Brain microvascular endothelial cell (primary cell): ENCODE results near the gene PNPLA1.

Source experiments
- DNase-seq: peaks from one replicate; pipeline ENCODE4 v3.0.0-alpha.2; 2020
- H3K27ac ChIP-seq: fragments of 250-450 bp; sonication (Bioruptor Pico); 2 replicates; pipeline ENCODE4 v1.5.1; 2020; ENCODE audit warnings: mild to moderate bottlenecking, moderate library complexity
- H3K27me3 ChIP-seq: fragments of 250-450 bp; sonication (Bioruptor Pico); replicated peaks from 2 replicates; pipeline ENCODE4 v1.5.1; 2020; ENCODE audit warnings: mild to moderate bottlenecking
- H3K36me3 ChIP-seq: fragments of 250-450 bp; sonication (Bioruptor Pico); replicated peaks from 2 replicates; pipeline ENCODE4 v1.5.1; 2020; ENCODE audit warnings: mild to moderate bottlenecking
- H3K4me3 ChIP-seq: 2 replicates; pipeline ENCODE4 v1.5.1; 2011; ENCODE audit warnings: low read depth, mild to moderate bottlenecking, control low read depth, low read length, moderate library complexity
- in situ Hi-C: cut with HindIII; loops from 2 replicates; pipeline ENCODE4 v1.10.0; 2017; ENCODE audit warnings: low sequenced_read_pairs, low pct_ligation_motif_present
- TF ChIP-seq, protein P1 (sequence below): IDR thresholded peaks from 2 replicates; pipeline ENCODE4 v1.5.1; 2011; ENCODE audit warnings: low read depth, mild to moderate bottlenecking, moderate library complexity, low read length, control low read depth, inconsistent platforms; ENCODE audit errors: missing control alignments

Gene PNPLA1

DNA sequence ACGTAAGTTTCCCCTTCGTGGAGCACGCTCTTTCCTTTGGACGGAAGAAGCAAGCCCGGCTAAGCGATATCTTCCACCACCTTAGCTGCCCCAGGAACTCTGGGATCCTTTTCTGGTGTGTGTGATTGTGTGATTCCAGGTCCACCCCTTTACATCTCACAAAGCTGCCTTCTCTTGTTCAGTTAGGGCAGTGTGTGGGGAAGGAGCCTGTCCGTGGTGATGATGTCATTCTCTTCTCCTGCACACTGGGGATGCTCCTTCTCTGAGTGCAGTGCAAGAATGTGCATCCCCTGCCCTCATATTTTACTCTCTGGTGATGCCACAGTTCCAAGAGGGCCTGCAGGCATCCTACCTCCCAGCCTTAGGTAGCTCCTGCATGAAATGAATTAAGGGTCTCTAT lies 36.5 kb downstream of the PNPLA1 start:
- Histone ChIP-seq H3K27me3 (no peaks in the 10 kb centered on the region), H3K4me3 (no peak overlapping the region), H3K36me3 (no peaks in the 10 kb centered on the region), H3K27ac (no peak overlapping the region)
- TF ChIP-seq, protein P1, sequence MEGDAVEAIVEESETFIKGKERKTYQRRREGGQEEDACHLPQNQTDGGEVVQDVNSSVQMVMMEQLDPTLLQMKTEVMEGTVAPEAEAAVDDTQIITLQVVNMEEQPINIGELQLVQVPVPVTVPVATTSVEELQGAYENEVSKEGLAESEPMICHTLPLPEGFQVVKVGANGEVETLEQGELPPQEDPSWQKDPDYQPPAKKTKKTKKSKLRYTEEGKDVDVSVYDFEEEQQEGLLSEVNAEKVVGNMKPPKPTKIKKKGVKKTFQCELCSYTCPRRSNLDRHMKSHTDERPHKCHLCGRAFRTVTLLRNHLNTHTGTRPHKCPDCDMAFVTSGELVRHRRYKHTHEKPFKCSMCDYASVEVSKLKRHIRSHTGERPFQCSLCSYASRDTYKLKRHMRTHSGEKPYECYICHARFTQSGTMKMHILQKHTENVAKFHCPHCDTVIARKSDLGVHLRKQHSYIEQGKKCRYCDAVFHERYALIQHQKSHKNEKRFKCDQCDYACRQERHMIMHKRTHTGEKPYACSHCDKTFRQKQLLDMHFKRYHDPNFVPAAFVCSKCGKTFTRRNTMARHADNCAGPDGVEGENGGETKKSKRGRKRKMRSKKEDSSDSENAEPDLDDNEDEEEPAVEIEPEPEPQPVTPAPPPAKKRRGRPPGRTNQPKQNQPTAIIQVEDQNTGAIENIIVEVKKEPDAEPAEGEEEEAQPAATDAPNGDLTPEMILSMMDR = no peak
- no peak for DNase-seq
- in situ Hi-C loops = no loop called here

DNA sequence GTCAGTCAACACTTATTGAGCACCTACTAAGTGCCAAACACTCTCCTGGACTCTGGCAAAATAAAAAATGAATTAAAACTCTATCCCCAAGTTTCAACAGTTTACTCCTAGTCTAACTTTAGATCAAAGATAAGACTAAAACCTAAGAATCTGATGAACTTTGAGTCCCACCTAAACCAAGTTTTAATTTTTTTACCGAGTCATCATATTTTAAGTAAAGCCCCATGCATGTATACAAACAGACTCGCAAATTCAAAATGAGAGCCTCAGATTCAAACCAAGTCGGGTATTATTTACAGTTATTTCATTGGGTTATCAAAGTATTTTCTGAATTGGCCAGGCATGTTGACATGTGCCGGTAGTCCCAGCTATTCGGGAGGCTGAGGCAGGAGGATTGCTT lies 38.7 kb downstream of the PNPLA1 start:
- TF ChIP-seq, protein P1 = no peak
- no peak overlapping the region for H3K4me3 ChIP-seq
- H3K36me3 ChIP-seq = no peaks in the 10 kb centered on the region
- in situ Hi-C loops = no loop called here
- DNase-seq = no peak
- H3K27me3 ChIP-seq = no peaks in the 10 kb centered on the region
- no peak overlapping the region for H3K27ac ChIP-seq

DNA sequence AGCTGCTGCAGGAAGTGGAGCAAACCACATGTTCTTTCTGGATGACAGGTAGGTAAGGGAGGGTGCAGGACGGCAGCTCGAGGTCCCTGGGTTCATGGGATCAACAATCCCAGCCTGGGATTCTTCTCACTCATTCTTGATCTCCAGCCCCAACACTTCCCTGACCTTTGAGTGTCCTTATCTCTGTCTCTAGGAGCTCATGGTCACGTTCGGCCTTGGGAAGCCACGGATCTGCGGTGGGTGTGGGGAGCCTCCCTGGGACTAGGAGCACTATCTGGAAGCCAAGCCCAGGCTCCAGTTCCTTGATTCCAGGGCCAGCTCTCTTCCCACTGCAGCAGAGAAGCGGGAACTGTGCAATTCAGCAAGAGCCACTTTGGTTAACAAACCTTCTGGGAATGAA lies 39.3 kb downstream of the PNPLA1 start:
- in situ Hi-C loops = no loop called here
- TF ChIP-seq, protein P1 = no peak
- no peaks in the 10 kb centered on the region for H3K36me3 ChIP-seq
- no peaks in the 10 kb centered on the region for H3K27me3 ChIP-seq
- DNase-seq = no peak
- H3K27ac ChIP-seq = no peak overlapping the region
- H3K4me3 ChIP-seq = no peak overlapping the region

DNA sequence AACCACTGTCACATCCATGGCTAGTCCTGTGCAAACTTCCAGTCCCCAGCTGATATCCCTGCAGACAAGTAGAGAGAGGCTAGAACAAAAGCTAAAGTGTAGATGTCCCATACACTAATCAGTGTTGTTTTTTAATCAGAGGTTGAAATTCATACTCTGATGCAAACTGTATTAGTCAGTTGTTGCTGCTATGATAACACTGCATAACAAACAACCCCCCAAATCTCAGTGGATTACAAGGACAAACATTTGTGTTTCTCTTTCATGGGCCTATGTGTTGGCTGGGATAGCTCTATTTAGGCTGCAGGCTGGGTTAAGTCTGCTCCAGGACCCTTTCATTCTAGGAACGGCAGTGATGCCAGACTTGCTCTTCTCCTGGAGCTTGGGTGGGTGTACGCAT lies 40.0 kb downstream of the PNPLA1 start:
- TF ChIP-seq, protein P1 = no peak
- no peaks in the 10 kb centered on the region for H3K36me3 ChIP-seq
- no peak overlapping the region for H3K4me3 ChIP-seq
- no peaks in the 10 kb centered on the region for H3K27me3 ChIP-seq
- H3K27ac ChIP-seq = no peak overlapping the region
- in situ Hi-C loops = no loop called here
- DNase-seq = no peak

DNA sequence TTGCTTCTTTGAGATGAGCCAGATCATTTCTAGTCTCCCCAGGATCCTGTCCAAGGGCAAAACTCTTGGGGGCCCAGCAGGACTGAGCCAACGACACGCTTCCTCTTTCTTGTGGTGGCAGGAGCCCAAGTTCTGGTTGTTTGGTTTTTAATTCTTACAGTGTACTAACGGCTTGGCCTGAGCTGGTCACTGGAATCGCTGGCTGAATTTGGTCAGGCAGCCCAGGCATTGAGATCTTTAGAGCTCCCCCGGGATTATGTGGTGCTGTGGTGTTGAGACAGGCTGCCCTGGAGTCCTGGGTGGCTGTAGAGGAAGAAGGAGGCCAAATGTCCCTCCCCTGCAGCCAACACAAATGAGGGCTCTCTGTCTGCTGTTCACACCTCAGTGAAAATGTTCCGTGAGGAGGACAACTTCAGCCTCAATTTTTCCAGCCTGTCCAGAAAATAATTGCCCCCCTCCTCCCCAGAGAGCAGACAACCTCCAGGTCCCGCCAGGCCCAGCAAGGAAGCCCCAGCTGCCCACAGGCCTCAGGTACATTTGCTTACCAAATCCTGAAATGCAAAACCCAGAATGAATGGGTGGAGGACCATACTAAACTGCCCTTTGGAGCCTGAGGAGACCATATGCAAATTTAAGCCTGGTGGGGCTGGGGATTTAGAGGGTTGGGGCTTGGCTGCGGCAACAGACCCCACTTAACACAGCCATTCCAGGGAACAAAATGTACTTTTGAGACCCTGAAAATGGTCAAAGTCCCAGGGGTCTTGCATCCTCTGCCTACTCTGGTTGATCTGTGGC lies 43.2 kb downstream of the PNPLA1 start:
- TF ChIP-seq, protein P1 = no peak
- no peak for DNase-seq
- in situ Hi-C loops = no loop called here
- H3K27ac ChIP-seq = no peak overlapping the region
- H3K36me3 ChIP-seq = no peaks in the 10 kb centered on the region
- no peak overlapping the region for H3K4me3 ChIP-seq
- peaks cover 8% of the 10 kb centered on the region for H3K27me3 ChIP-seq

DNA sequence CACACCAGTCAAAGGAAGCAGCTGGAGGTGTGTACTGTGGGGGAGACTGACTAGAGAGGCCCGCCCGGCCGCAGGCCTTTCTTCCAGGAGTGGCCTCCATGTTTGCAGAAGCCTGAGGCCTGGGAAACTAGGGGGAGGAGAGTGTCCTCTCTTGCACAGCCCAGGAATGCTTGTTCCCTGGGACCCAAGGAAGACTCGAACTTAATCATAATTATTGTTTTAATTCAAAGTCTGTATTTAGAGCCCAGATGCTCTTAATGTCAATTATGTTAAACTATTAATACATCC lies 43.7 kb downstream of the PNPLA1 start:
- no peak for DNase-seq
- TF ChIP-seq, protein P1 = no peak
- Histone ChIP-seq H3K36me3 (no peaks in the 10 kb centered on the region), H3K4me3 (no peak overlapping the region), H3K27ac (no peak overlapping the region), H3K27me3 (peaks cover 8% of the 10 kb centered on the region)
- in situ Hi-C loops = no loop called here
